Ascending aorta (tissue), 2 donors: ENCODE data around the gene PTK6. TPM values are rescaled to one million over a fixed set of nuclear protein-coding genes. Genes with fewer than 3 reads are reported as not detected.

Source experiments
- DNase-seq, 2 donors: peaks; one replicate each; pipeline ENCODE4 v3.0.0-alpha.2; 2019; ENCODE audit warnings: low spot score in 2 of 2
- H3K27ac ChIP-seq, 2 donors: fragments of 200-600 bp; sonication (generic); one replicate each; pipeline ENCODE4 v1.5.1; 2016 to 2017; ENCODE audit warnings: mild to moderate bottlenecking in 1 of 2
- H3K27me3 ChIP-seq: fragments of 200-600 bp; sonication (generic); one replicate; pipeline ENCODE4 v1.5.1; 2017
- H3K36me3 ChIP-seq, 2 donors: fragments of 200-600 bp; sonication (generic); one replicate each; pipeline ENCODE4 v1.5.1; 2016
- H3K4me1 ChIP-seq, 2 donors: fragments of 200-600 bp; sonication (generic); one replicate each; pipeline ENCODE4 v1.5.1; 2016 to 2017; ENCODE audit warnings: mild to moderate bottlenecking in 1 of 2
- H3K4me3 ChIP-seq, 2 donors: fragments of 200-600 bp; sonication (generic); one replicate each; pipeline ENCODE4 v1.5.1; 2016 to 2017; ENCODE audit warnings: mild to moderate bottlenecking in 1 of 2
- H3K9me3 ChIP-seq, 2 donors: fragments of 200-600 bp; sonication (generic); one replicate each; pipeline ENCODE4 v1.5.1; 2016
- intact Hi-C: fragments of 100-400 bp; cut with DNase I; formaldehyde crosslinking; loops from one replicate; pipeline ENCODE4 v1.15.1; 2023
- total RNA-seq: library from RNA; depleted of rRNA; stranded (reverse); fragments of >200 nt; gene quantifications from one replicate; pipeline ENCODE4 v1.1.0, GENCODE V29; 2016
- TF ChIP-seq, protein P1 (sequence below), 3 experiments: fragments of 200-600 bp in 2 of 3; fragments of 450-650 bp in 1 of 3; sonication (generic) in 2 of 3; IDR thresholded peaks; one replicate each; pipeline ENCODE4 v1.5.1; 2016 to 2019; ENCODE audit warnings: antibody characterized with exemption in 3 of 3, mild to moderate bottlenecking in 1 of 3, moderate library complexity in 1 of 3

PTK6 gene
- total RNA-seq, 1 donor from 2014 or later = not detected

- Histone ChIP-seq H3K27ac (no peak overlapping the region), H3K9me3 (no peaks in the 10 kb centered on the region), H3K36me3 (peaks cover 0 to 17% of the 10 kb centered on the region in 2 donors), H3K4me1 (peaks cover 13 to 14% of the 10 kb centered on the region in 2 donors), H3K27me3 (no peaks in the 10 kb centered on the region), H3K4me3 (no peak overlapping the region)
- intact Hi-C loops = no loop called here
- DNase-seq = no peak
- TF ChIP-seq, protein P1, sequence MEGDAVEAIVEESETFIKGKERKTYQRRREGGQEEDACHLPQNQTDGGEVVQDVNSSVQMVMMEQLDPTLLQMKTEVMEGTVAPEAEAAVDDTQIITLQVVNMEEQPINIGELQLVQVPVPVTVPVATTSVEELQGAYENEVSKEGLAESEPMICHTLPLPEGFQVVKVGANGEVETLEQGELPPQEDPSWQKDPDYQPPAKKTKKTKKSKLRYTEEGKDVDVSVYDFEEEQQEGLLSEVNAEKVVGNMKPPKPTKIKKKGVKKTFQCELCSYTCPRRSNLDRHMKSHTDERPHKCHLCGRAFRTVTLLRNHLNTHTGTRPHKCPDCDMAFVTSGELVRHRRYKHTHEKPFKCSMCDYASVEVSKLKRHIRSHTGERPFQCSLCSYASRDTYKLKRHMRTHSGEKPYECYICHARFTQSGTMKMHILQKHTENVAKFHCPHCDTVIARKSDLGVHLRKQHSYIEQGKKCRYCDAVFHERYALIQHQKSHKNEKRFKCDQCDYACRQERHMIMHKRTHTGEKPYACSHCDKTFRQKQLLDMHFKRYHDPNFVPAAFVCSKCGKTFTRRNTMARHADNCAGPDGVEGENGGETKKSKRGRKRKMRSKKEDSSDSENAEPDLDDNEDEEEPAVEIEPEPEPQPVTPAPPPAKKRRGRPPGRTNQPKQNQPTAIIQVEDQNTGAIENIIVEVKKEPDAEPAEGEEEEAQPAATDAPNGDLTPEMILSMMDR (IDR thresholded peaks at IDR 0.05) = no peak
Measured at GRCh38 chr20:63525185-63525584, 12.0 kb downstream of the PTK6 start.

- Histone ChIP-seq H3K9me3 (no peaks in the 10 kb centered on the region), H3K27ac (no peak overlapping the region), H3K4me3 (no peak overlapping the region), H3K4me1 (peaks cover 16 to 18% of the 10 kb centered on the region in 2 donors), H3K36me3 (peaks cover 0 to 17% of the 10 kb centered on the region in 2 donors), H3K27me3 (no peaks in the 10 kb centered on the region)
- intact Hi-C loops = loop anchor here (5.0 kb wide), 3 partner anchors 49 to 459 kb away; partner anchors contain the start of genes HELZ2, PRPF6 and UCKL1
- TF ChIP-seq, protein P1 (IDR thresholded peaks at IDR 0.05) = no peak
- DNase-seq = no peak
Measured at GRCh38 chr20:63522981-63523611, 14.1 kb downstream of the PTK6 start.

DNA sequence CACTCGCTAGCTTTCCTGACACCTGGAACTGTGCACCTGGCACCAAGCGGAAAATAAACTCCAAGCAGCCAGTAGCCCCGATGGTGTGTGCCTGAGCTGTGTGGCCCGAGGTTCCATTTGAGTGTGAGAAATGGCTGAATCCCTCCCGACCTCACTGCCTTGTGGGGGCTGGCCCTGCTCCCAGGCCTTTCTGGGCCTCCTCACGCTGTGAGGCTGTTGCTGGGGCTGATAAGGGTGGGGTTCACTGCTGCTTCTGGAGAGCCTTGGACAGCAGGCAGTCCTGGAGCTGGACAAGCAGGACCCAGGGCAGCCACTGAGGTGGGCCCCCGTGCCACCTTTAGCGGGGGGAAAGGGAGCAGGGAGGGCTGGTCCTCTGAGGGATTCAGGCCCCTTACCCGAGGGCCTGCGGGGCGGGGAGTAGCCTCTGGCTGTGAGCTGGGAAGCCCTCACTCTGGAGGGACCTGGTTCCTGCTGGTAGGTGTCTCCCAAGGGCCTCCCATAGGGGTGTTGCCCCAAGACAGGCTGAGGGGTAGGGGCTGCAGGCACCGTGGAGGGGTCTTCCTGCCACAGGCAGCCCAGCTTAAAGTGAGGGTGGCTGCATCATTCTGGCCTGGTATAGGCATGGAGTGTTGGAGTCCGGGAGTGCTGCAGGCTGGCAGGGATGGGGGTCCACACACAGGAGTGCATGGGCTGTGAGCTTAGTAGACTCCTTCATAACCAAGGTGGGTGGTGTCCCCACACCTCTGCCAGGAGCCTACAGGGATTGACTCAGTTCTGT, 14.9 kb downstream of the PTK6 start:
- H3K27ac ChIP-seq = no peak overlapping the region
- H3K9me3 ChIP-seq = no peaks in the 10 kb centered on the region
- intact Hi-C loops = loop anchor here (5.0 kb wide), 3 partner anchors 50 to 460 kb away; partner anchors contain the start of genes HELZ2, PRPF6 and UCKL1
- peaks cover 0 to 17% of the 10 kb centered on the region in 2 donors for H3K36me3 ChIP-seq
- no peaks in the 10 kb centered on the region for H3K27me3 ChIP-seq
- TF ChIP-seq, protein P1 (IDR thresholded peaks at IDR 0.05) = no peak
- DNase-seq = no peak
- peak overlapping the region; percentile 80 to 97 for H3K4me3 ChIP-seq
- H3K4me1 ChIP-seq = peaks cover 16 to 18% of the 10 kb centered on the region in 2 donors

DNA sequence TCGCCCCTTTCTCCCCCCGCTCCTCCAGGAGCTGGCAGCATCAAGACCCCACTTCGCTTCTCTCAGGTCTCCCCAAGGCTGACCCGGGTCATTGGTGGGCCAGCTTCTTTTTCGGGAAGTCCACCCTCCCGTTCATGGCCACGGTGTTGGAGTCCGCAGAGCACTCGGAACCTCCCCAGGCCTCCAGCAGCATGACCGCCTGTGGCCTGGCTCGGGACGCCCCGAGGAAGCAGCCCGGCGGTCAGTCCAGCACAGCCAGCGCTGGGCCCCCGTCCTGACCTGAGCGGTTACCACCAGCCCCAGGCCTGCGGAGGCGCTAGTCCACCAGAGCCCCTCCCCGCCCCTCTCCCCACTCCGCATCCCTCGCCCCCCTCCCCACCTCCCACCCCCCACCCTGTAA, 15.6 kb downstream of the PTK6 start:
- peaks cover 16 to 18% of the 10 kb centered on the region in 2 donors for H3K4me1 ChIP-seq
- peak overlapping the region; percentile 80 to 97 for H3K4me3 ChIP-seq
- no peaks in the 10 kb centered on the region for H3K27me3 ChIP-seq
- peak overlapping the region in 1 of 2 donors; percentile 90 for H3K27ac ChIP-seq
- H3K9me3 ChIP-seq = no peaks in the 10 kb centered on the region
- intact Hi-C loops = loop anchor here (2.0 to 5.0 kb wide), 5 partner anchors 51 to 541 kb away; partner anchors contain the start of genes HELZ2, PRPF6, TCEA2 and UCKL1
- TF ChIP-seq, protein P1 (IDR thresholded peaks at IDR 0.05) = no peak
- peaks cover 0 to 17% of the 10 kb centered on the region in 2 donors for H3K36me3 ChIP-seq
- DNase-seq = no peak

GRCh38 chr20:63520934-63521601, 16.1 kb downstream of the PTK6 start:
- Histone ChIP-seq H3K9me3 (no peaks in the 10 kb centered on the region), H3K27me3 (no peaks in the 10 kb centered on the region), H3K27ac (peak overlapping the region; percentile 83 to 90), H3K36me3 (peaks cover 0 to 17% of the 10 kb centered on the region in 2 donors), H3K4me1 (peaks cover 16 to 18% of the 10 kb centered on the region in 2 donors), H3K4me3 (peak overlapping the region; percentile 80 to 97)
- intact Hi-C loops = loop anchor here (1.0 to 5.0 kb wide), 7 partner anchors 25 to 542 kb away; partner anchors contain the start of genes HELZ2, PRPF6, TCEA2 and UCKL1
- TF ChIP-seq, protein P1 (IDR thresholded peaks at IDR 0.05) = no peak
- no peak for DNase-seq
